ENCODE results near the gene GH2. TPM values are rescaled to one million over a fixed set of nuclear protein-coding genes. Genes with fewer than 3 reads are reported as not detected.

Gene GH2
- total RNA-seq, 2 experiments from 2014 or later, result not detected

GRCh38 chr17:63929860-63930766 lies 48.4 kb upstream of the GH2 start:
- intact Hi-C loops (cut with micrococcal nuclease; ENCODE audit: unreplicated experiment), result loop anchor here (5.0 kb wide), 3 partner anchors 92 to 567 kb away; partner anchors contain the start of genes ICAM2 and POLG2
- H3K27ac ChIP-seq (ENCODE audit: low read depth, low read length, poor library complexity, severe bottlenecking), result peak overlapping the region; percentile 99
- no TSS peak for BruUV-seq (replicated peaks)
- peaks cover 50% of the 10 kb centered on the region for H3K79me2 ChIP-seq (ENCODE audit: insufficient read depth, low read depth, low read length)
- CTCF ChIA-PET (ENCODE audit: unreplicated experiment), result interaction anchor here (0.7 to 1.5 kb wide), 2 partner anchors 10 to 16 kb away, joined by 3 to 9 read pairs; no protein-coding TSS in a partner anchor
- H3K9me3 ChIP-seq (ENCODE audit: low read length), result no peaks in the 10 kb centered on the region
- H3K36me3 ChIP-seq (ENCODE audit: insufficient read depth, low read length), result peaks cover 56% of the 10 kb centered on the region
- H4K20me1 ChIP-seq (ENCODE audit: insufficient read depth, low read length), result peaks cover 17% of the 10 kb centered on the region
- TF ChIP-seq EZH2phosphoT487 (IDR thresholded peaks at IDR 0.05; ENCODE audit: borderline replicate concordance, low read depth, low read length) (no peak), CTCF (conservative IDR thresholded peaks at IDR 0.05; ENCODE audit: low read length) (0 out of 2 replicates have a peak, but pooled peaks have one; percentile 33)
- POLR2A ChIA-PET, result interaction anchor here (0.5 to 1.4 kb wide), 3 partner anchors 16 to 294 kb away, joined by 3 to 6 read pairs (median 5); no protein-coding TSS in a partner anchor
- H3K4me1 ChIP-seq (ENCODE audit: insufficient read depth, low read length, poor library complexity, severe bottlenecking), result peaks cover 75% of the 10 kb centered on the region
- H3K9me2 ChIP-seq (ENCODE audit: insufficient read depth, low read length), result no peaks in the 10 kb centered on the region
- H3K4me3 ChIP-seq (ENCODE audit: low read depth, low read length, poor library complexity, severe bottlenecking), result peak overlapping the region; percentile 98
- peak overlapping the region; percentile 95 for H3K4me2 ChIP-seq (ENCODE audit: low read length)
- H2AFZ ChIP-seq (ENCODE audit: low read length), result no peak overlapping the region
- DNase-seq (ENCODE audit: low spot score), result peak; percentile 57

- H3K27ac ChIP-seq (ENCODE audit: low read depth, low read length, poor library complexity, severe bottlenecking), result peak overlapping the region; percentile 99
- no peak for TF ChIP-seq CTCF (conservative IDR thresholded peaks at IDR 0.05; ENCODE audit: low read length)
- TF ChIP-seq EZH2phosphoT487 (IDR thresholded peaks at IDR 0.05; ENCODE audit: borderline replicate concordance, low read depth, low read length), result no peak
- intact Hi-C loops (cut with micrococcal nuclease; ENCODE audit: unreplicated experiment), result loop anchor here (1.0 to 5.0 kb wide), 2 partner anchors 10 to 568 kb away; partner anchors contain the start of gene POLG2
Measured at GRCh38 chr17:63928966-63929695, 47.4 kb upstream of the GH2 start.

More at GRCh38 chr17:63928966-63929695, 47.4 kb upstream of the GH2 start:
- POLR2A ChIA-PET, result interaction anchor here (0.5 to 1.2 kb wide), 3 partner anchors 10 to 295 kb away, joined by 3 to 6 read pairs (median 3); no protein-coding TSS in a partner anchor
- Histone ChIP-seq H3K4me1 (ENCODE audit: insufficient read depth, low read length, poor library complexity, severe bottlenecking) (peaks cover 75% of the 10 kb centered on the region), H3K36me3 (ENCODE audit: insufficient read depth, low read length) (peaks cover 56% of the 10 kb centered on the region), H3K9me2 (ENCODE audit: insufficient read depth, low read length) (no peaks in the 10 kb centered on the region), H3K4me3 (ENCODE audit: low read depth, low read length, poor library complexity, severe bottlenecking) (peak overlapping the region; percentile 98), H3K79me2 (ENCODE audit: insufficient read depth, low read depth, low read length) (peaks cover 50% of the 10 kb centered on the region), H3K4me2 (ENCODE audit: low read length) (peak overlapping the region; percentile 95), H4K20me1 (ENCODE audit: insufficient read depth, low read length) (peaks cover 17% of the 10 kb centered on the region), H2AFZ (ENCODE audit: low read length) (no peak overlapping the region), H3K9me3 (ENCODE audit: low read length) (no peaks in the 10 kb centered on the region)
- DNase-seq (ENCODE audit: low spot score), result no peak
- CTCF ChIA-PET (ENCODE audit: unreplicated experiment), result interaction anchor here (0.7 to 1.9 kb wide), 3 partner anchors 9 to 17 kb away, joined by 3 to 9 read pairs (median 5); no protein-coding TSS in a partner anchor
- BruUV-seq (replicated peaks), result TSS peak; percentile 80

Measured in OCI-LY7 (cell line).